HepG2 (cell line): Measurements from ENCODE around the gene DRD5. TPM values are rescaled to one million over a fixed set of nuclear protein-coding genes. Genes with fewer than 3 reads are reported as not detected.

Experiments used
- ATAC-seq: fragments of 200-7000 bp; cut with Tn5 transposase; 3 replicates; pipeline ENCODE4 v1.9.1; 2020; ENCODE audit warnings: mild to moderate bottlenecking, moderate library complexity
- BruUV-seq: library from RNA; stranded (reverse); fragments of 400-500 nt; replicated peaks from 2 replicates; lab custom pipeline; 2021; lab: Mats Ljungman, UMichigan
- CTCF ChIA-PET: fragments of 300-600 bp; formaldehyde crosslinking; extraction: SDS; loops from one replicate; lab custom pipeline; 2021; ENCODE audit warnings: low total read pairs, inconsistent platforms, low intra/inter-chr PET ratio; lab: Yijun Ruan, JAX
- POLR2A ChIA-PET: fragments of 350-600 bp; sonication (Branson Sonifier 250); formaldehyde crosslinking; loops from one replicate; lab custom pipeline; 2020; ENCODE audit warnings: antibody characterized with exemption, inconsistent platforms; lab: Yijun Ruan, JAX
- DNase-seq: peaks from one replicate; pipeline ENCODE4 v3.0.0-alpha.2; 2015; ENCODE audit warnings: low spot score
- FAIRE-seq: peaks from 3 replicates; lab custom pipeline; 2011; peaks lifted over from hg19 to GRCh38; lab: Jason Lieb, UNC
- H2AFZ ChIP-seq: one replicate; pipeline ENCODE4 v1.6.1; 2011; ENCODE audit warnings: low read length, inconsistent platforms
- H3K27ac ChIP-seq: fragments of 300-600 bp; 3 replicates; pipeline ENCODE4 v1.8.0; 2011; ENCODE audit warnings: mixed run types, mild to moderate bottlenecking, mixed read lengths, low read length, inconsistent platforms; ENCODE audit not compliant: insufficient read depth; ENCODE audit errors: extremely low read length
- H3K27me3 ChIP-seq, 2 experiments: fragments of 200-600 bp in 1 of 2; 2 replicates in 1 of 2; 3 replicates in 1 of 2; pipeline versions ENCODE4 v1.6.0 to v1.8.0; 2011; ENCODE audit warnings: low read length in 2 of 2, mild to moderate bottlenecking in 2 of 2, moderate library complexity in 2 of 2, inconsistent platforms in 1 of 2; ENCODE audit not compliant: insufficient read depth in 2 of 2, control insufficient read depth in 1 of 2
- H3K36me3 ChIP-seq, 2 experiments: fragments of 200-600 bp in 1 of 2; replicated peaks in 1 of 2; 2 replicates in 1 of 2; 3 replicates in 1 of 2; pipeline versions ENCODE4 v1.5.1 to v1.8.0; 2011; ENCODE audit warnings: low read length in 2 of 2, inconsistent platforms in 1 of 2; ENCODE audit not compliant: insufficient read depth in 2 of 2, control insufficient read depth in 1 of 2
- H3K4me1 ChIP-seq: 2 replicates; pipeline ENCODE4 v1.5.1; 2012; ENCODE audit warnings: low read length, inconsistent platforms; ENCODE audit not compliant: insufficient read depth
- H3K4me2 ChIP-seq: 2 replicates; pipeline ENCODE4 v1.6.0; 2011; ENCODE audit warnings: low read depth, low read length, inconsistent platforms
- H3K4me3 ChIP-seq, 3 experiments: fragments of 200-600 bp in 1 of 3; sonication (generic), shearing (Covaris generic) in 1 of 3; replicated peaks in 1 of 3; 2 replicates each; pipeline ENCODE4 v1.5.1; 2011 to 2016; ENCODE audit warnings: low read length in 3 of 3, inconsistent platforms in 2 of 3, low read depth in 2 of 3, mild to moderate bottlenecking in 2 of 3, control low read depth in 1 of 3, mixed read lengths in 1 of 3; ENCODE audit not compliant: insufficient read depth in 1 of 3
- H3K79me2 ChIP-seq: one replicate; pipeline ENCODE4 v1.6.1; 2011; ENCODE audit warnings: low read length, inconsistent platforms; ENCODE audit not compliant: insufficient read depth
- H3K9ac ChIP-seq: 2 replicates; pipeline ENCODE4 v1.6.0; 2011; ENCODE audit warnings: mild to moderate bottlenecking, low read depth, low read length, inconsistent platforms; ENCODE audit not compliant: insufficient read depth
- H3K9me3 ChIP-seq: 2 replicates; pipeline ENCODE4 v1.5.1; 2012; ENCODE audit warnings: mild to moderate bottlenecking, low read length
- H4K20me1 ChIP-seq: 2 replicates; pipeline ENCODE4 v1.6.0; 2011; ENCODE audit warnings: inconsistent platforms, mild to moderate bottlenecking, low read length, moderate library complexity; ENCODE audit not compliant: insufficient read depth
- ASH2L ChIP-seq: fragments of 300-600, 200-600 bp; sonication (generic); IDR thresholded peaks from 2 replicates; pipeline ENCODE4 v1.7.0; 2017; ENCODE audit warnings: low read depth, mild to moderate bottlenecking, moderate library complexity, mixed read lengths, low read length; ENCODE audit not compliant: insufficient read length
- CCDC6 ChIP-seq: sonication (generic); formaldehyde crosslinking; IDR thresholded peaks from 2 replicates; pipeline ENCODE4 v1.8.1; 2022; ENCODE audit warnings: mild to moderate bottlenecking, missing genetic modification reagents, moderate library complexity
- KLF16 ChIP-seq, 2 experiments: sonication (generic) in 1 of 2; formaldehyde crosslinking in 1 of 2; IDR thresholded peaks; 2 replicates each; pipeline versions ENCODE4 v1.6.1 to v1.8.0; 2016 to 2023; ENCODE audit warnings: missing genetic modification reagents in 2 of 2, missing compliant biosample characterization in 1 of 2
- PCBP1 ChIP-seq: fragments of 200-400 bp; formaldehyde crosslinking; IDR thresholded peaks from 2 replicates; pipeline ENCODE4 v1.6.1; 2017; ENCODE audit warnings: mild to moderate bottlenecking, low read depth, low read length, borderline replicate concordance
- RBFOX2 ChIP-seq: fragments of 200-400 bp; formaldehyde crosslinking; IDR thresholded peaks from 2 replicates; pipeline ENCODE4 v1.6.1; 2017; ENCODE audit warnings: low read depth, mild to moderate bottlenecking, low read length
- RNF219 ChIP-seq: sonication (generic); formaldehyde crosslinking; IDR thresholded peaks from 2 replicates; pipeline ENCODE4 v1.5.0; 2020; ENCODE audit warnings: mild to moderate bottlenecking, missing genetic modification reagents
- SNAI1 ChIP-seq: sonication (generic); formaldehyde crosslinking; IDR thresholded peaks from 2 replicates; pipeline ENCODE4 v1.5.0; 2020; ENCODE audit warnings: mild to moderate bottlenecking, missing genetic modification reagents, borderline replicate concordance
- TBX2 ChIP-seq: sonication (generic); formaldehyde crosslinking; IDR thresholded peaks from 2 replicates; pipeline ENCODE4 v1.5.0; 2020; ENCODE audit warnings: missing genetic modification reagents, mild to moderate bottlenecking, borderline replicate concordance
- YY1 ChIP-seq: IDR thresholded peaks from 2 replicates; pipeline ENCODE4 v1.6.1; 2011; ENCODE audit warnings: low read length, low read depth, moderate library complexity, mild to moderate bottlenecking; ENCODE audit not compliant: insufficient read depth, insufficient replicate concordance
- ZBTB39 ChIP-seq: sonication (generic); formaldehyde crosslinking; IDR thresholded peaks from 2 replicates; pipeline ENCODE4 v1.5.0; 2020; ENCODE audit warnings: missing genetic modification reagents
- ZFP62 ChIP-seq: sonication (generic); formaldehyde crosslinking; IDR thresholded peaks from 2 replicates; pipeline ENCODE4 v1.4.0; 2020; ENCODE audit warnings: missing genetic modification reagents
- ZNF263 ChIP-seq: sonication (generic); formaldehyde crosslinking; IDR thresholded peaks from 2 replicates; pipeline ENCODE4 v1.4.0; 2020; ENCODE audit warnings: missing genetic modification reagents
- ZNF335 ChIP-seq: sonication (generic); formaldehyde crosslinking; IDR thresholded peaks from 2 replicates; pipeline ENCODE4 v1.4.0; 2020; ENCODE audit warnings: missing genetic modification reagents
- ZNF484 ChIP-seq: sonication (generic); formaldehyde crosslinking; IDR thresholded peaks from 2 replicates; pipeline ENCODE4 v1.5.1; 2020; ENCODE audit warnings: mild to moderate bottlenecking, low read depth, missing genetic modification reagents, borderline replicate concordance
- ZNF850 ChIP-seq: sonication (generic); formaldehyde crosslinking; conservative IDR thresholded peaks from 2 replicates; pipeline ENCODE4 v1.9.0; 2021; ENCODE audit warnings: mild to moderate bottlenecking, missing genetic modification reagents
- WGBS: methylation state at CpG from one replicate; pipeline ENCODE4 v1.1.6; 2017; ENCODE audit warnings: low lambda C conversion rate; 5-methylcytosine and 5-hydroxymethylcytosine counted together
- in situ Hi-C: cut with HindIII; loops from 2 replicates; pipeline ENCODE4 v1.10.0; 2017; ENCODE audit warnings: low pct_unique_long_range_greater_than_20kb; ENCODE audit not compliant: extremely low pct_ligation_motif_present
- intact Hi-C: fragments of 100-400 bp; cut with micrococcal nuclease; formaldehyde crosslinking; loops from one replicate; pipeline ENCODE4 v1.10.0; 2022; ENCODE audit not compliant: unreplicated experiment
- polyA plus RNA-seq, 8 experiments: library from polyadenylated mRNA; depleted of rRNA in 3 of 8; stranded (reverse) in 7 of 8; unstranded in 1 of 8; fragments of >200 nt; fragmentation: Illumina TruSeq in 4 of 8; extraction: Trizol in 4 of 8; gene quantifications; 2 replicates each; pipeline versions ENCODE4 v1.2.1 to v1.2.3, GENCODE V29; 2011 to 2016; ENCODE audit warnings: low read depth in 4 of 8, missing spikeins in 1 of 8, mixed read lengths in 1 of 8; ENCODE audit not compliant: insufficient read depth in 1 of 8
- total RNA-seq, 5 experiments: library from RNA; depleted of rRNA; stranded (reverse); fragments of >200 nt; fragmentation: Illumina TruSeq; extraction: Trizol; gene quantifications; 2 replicates each; pipeline ENCODE4 v1.2.3, GENCODE V29; 2016; ENCODE audit warnings: low read depth in 1 of 5
- TF ChIP-seq, protein P1 (sequence below): IDR thresholded peaks from 2 replicates; pipeline ENCODE4 v1.6.1; 2016; ENCODE audit warnings: mild to moderate bottlenecking
- TF ChIP-seq, protein P2 (sequence below): IDR thresholded peaks from 2 replicates; pipeline ENCODE4 v1.6.1; 2016; ENCODE audit warnings: mild to moderate bottlenecking, missing biosample characterization, missing genetic modification reagents

DRD5 gene
- total and polyA plus RNA-seq, 2 of the 13 experiments (the other 11 are each of a cell fraction or from before 2014, with no cell fraction given): not detected

DNA sequence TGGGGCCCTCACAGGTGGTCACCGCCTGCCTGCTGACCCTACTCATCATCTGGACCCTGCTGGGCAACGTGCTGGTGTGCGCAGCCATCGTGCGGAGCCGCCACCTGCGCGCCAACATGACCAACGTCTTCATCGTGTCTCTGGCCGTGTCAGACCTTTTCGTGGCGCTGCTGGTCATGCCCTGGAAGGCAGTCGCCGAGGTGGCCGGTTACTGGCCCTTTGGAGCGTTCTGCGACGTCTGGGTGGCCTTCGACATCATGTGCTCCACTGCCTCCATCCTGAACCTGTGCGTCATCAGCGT is 652 bp downstream of the DRD5 start:
- FAIRE-seq (no peak), ATAC-seq (no peak), DNase-seq (no peak)
- no peaks in the 10 kb centered on the region for H3K9me3 ChIP-seq
- TF ChIP-seq YY1 (no peak), ZNF335 (no peak), ZFP62 (CRISPR knock-in tag) (no peak), SNAI1 (CRISPR knock-in tag) (no peak), ZNF263 (CRISPR knock-in tag) (no peak), ZBTB39 (no peak), ZNF484 (CRISPR knock-in tag) (no peak), TBX2 (CRISPR knock-in tag) (no peak), PCBP1 (no peak), ZNF850 (CRISPR knock-in tag) (no peak), RBFOX2 (no peak), ASH2L (no peak), CCDC6 (CRISPR knock-in tag) (no peak), KLF16 (CRISPR knock-in tag; IDR thresholded peaks at IDR 0.05) (no peak), RNF219 (no peak)
- TF ChIP-seq, protein P1, sequence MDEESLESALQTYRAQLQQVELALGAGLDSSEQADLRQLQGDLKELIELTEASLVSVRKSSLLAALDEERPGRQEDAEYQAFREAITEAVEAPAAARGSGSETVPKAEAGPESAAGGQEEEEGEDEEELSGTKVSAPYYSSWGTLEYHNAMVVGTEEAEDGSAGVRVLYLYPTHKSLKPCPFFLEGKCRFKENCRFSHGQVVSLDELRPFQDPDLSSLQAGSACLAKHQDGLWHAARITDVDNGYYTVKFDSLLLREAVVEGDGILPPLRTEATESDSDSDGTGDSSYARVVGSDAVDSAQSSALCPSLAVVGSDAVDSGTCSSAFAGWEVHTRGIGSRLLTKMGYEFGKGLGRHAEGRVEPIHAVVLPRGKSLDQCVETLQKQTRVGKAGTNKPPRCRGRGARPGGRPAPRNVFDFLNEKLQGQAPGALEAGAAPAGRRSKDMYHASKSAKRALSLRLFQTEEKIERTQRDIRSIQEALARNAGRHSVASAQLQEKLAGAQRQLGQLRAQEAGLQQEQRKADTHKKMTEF: no peak
- TF ChIP-seq, protein P2, sequence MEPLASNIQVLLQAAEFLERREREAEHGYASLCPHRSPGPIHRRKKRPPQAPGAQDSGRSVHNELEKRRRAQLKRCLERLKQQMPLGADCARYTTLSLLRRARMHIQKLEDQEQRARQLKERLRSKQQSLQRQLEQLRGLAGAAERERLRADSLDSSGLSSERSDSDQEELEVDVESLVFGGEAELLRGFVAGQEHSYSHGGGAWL (CRISPR knock-in tag): no peak
- no peak overlapping the region for H3K4me2 ChIP-seq
- no peaks in the 10 kb centered on the region for H3K79me2 ChIP-seq
- no peak overlapping the region for H3K4me3 ChIP-seq
- peaks cover 0 to 1% of the 10 kb centered on the region in 2 experiments; a peak in 1 of 5 replicates for H3K36me3 ChIP-seq
- ChIA-PET CTCF (no interaction called here), POLR2A (no interaction called here)
- 93% methylated on average over 8 of the region's 22 CpGs for whole genome bisulfite sequencing
- in situ Hi-C loops (no loop called here), intact Hi-C loops (no loop called here)
- H3K27ac ChIP-seq: no peak overlapping the region
- H3K9ac ChIP-seq: no peak overlapping the region
- no peak overlapping the region for H2AFZ ChIP-seq
- no TSS peak for BruUV-seq
- H3K27me3 ChIP-seq: no peaks in the 10 kb centered on the region
- H4K20me1 ChIP-seq: no peaks in the 10 kb centered on the region
- H3K4me1 ChIP-seq: no peaks in the 10 kb centered on the region
